Activated B cell treated with CpG ODN at 0.5 μM for 24 hours (primary cell): ENCODE results near the gene SLC17A9. TPM values are rescaled to one million over a fixed set of nuclear protein-coding genes. Genes with fewer than 3 reads are reported as not detected.

ENCODE experiments used
- ATAC-seq: fragments of 200-7000 bp; cut with Tn5 transposase; one replicate; pipeline ENCODE4 v1.10.0; 2021; ENCODE audit warnings: low read depth, mild to moderate bottlenecking, moderate library complexity
- CTCF ChIA-PET: fragments of 350-600 bp; sonication (Branson Sonifier 250); formaldehyde crosslinking; loops from one replicate; lab custom pipeline; 2021; ENCODE audit warnings: antibody characterized with exemption; lab: Charles Lee
- POLR2A ChIA-PET: fragments of 350-600 bp; sonication (Branson Sonifier 250); formaldehyde crosslinking; loops from one replicate; lab custom pipeline; 2021; ENCODE audit warnings: antibody characterized with exemption; lab: Charles Lee
- DNase-seq: peaks from one replicate; pipeline ENCODE4 v3.0.0; 2022
- H3K27ac Mint-ChIP-seq: one replicate; pipeline ENCODE4 v1.8.0; 2020; ENCODE audit warnings: mixed read lengths
- H3K27me3 Mint-ChIP-seq: one replicate; pipeline ENCODE4 v1.8.0; 2021; ENCODE audit warnings: mixed read lengths
- H3K36me3 Mint-ChIP-seq: one replicate; pipeline ENCODE4 v1.8.0; 2021; ENCODE audit warnings: low read depth, mixed read lengths
- H3K4me1 Mint-ChIP-seq: one replicate; pipeline ENCODE4 v1.8.0; 2021; ENCODE audit warnings: mixed read lengths
- H3K4me3 Mint-ChIP-seq: one replicate; pipeline ENCODE4 v1.8.0; 2020; ENCODE audit warnings: mild to moderate bottlenecking, mixed read lengths
- H3K9me3 Mint-ChIP-seq: one replicate; pipeline ENCODE4 v1.8.0; 2020; ENCODE audit warnings: mixed read lengths
- CTCF ChIP-seq: fragments of 200-600 bp; IDR thresholded peaks from one replicate; pipeline ENCODE4 v1.8.0; 2022; ENCODE audit warnings: antibody characterized with exemption, mild to moderate bottlenecking
- intact Hi-C: fragments of 100-400 bp; cut with micrococcal nuclease; formaldehyde crosslinking; loops from one replicate; pipeline ENCODE4 v1.15.1; 2024
- total RNA-seq: library from RNA; stranded (reverse); gene quantifications from 2 replicates; pipeline ENCODE4 v1.2.3, GENCODE V29; 2022

Gene SLC17A9
- total RNA-seq, 1 donor from 2014 or later: 47.6 TPM

DNA sequence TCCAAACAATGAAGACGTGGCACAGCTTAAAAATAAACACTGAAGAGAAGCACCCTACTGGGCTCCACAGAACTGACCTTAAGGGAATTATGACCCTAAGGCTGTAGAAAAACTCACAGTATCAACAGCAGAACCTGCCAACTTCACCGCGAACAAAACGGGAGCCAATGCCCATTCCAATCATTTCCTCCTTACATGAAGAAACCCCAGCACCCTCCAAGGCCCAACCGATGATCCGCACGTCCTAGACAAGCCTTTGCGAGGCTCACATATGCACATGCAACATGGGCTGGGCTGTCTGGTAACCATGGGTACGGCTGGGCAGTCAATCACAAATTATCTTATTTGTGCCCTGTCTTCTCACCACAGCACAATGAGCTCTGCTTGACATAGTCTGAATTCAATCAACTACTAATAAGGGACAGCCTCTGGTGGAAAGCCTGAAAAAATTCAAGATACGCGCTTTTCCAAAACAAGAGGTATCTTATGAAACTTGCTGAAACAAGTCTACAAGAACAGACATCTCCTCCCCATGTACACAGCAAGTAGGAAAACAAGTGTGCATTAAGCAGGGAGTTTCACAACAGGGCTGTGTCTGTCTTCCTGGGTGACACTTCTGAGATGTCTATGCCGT lies 27.9 kb upstream of the SLC17A9 start:
- ChIA-PET POLR2A (interaction anchor here (1.4 to 5.0 kb wide), 3 partner anchors 10 to 29 kb away, joined by 3 to 68 read pairs (median 44); partner anchors contain the start of genes GID8 and SLC17A9), CTCF (no interaction called here)
- H3K4me1 Mint-ChIP-seq: peaks cover 82% of the 10 kb centered on the region
- H3K4me3 Mint-ChIP-seq: peak overlapping the region; percentile 97
- no peaks in the 10 kb centered on the region for H3K9me3 Mint-ChIP-seq
- H3K27ac Mint-ChIP-seq: peak overlapping the region; percentile 30
- no peak for TF ChIP-seq CTCF
- peaks cover 4% of the 10 kb centered on the region for H3K36me3 Mint-ChIP-seq
- no peaks in the 10 kb centered on the region for H3K27me3 Mint-ChIP-seq
- no peak for ATAC-seq
- DNase-seq: no peak
- intact Hi-C loops: loop anchor here (5.0 to 10.0 kb wide), 2 partner anchors 62 to 300 kb away; partner anchors contain the start of gene TCFL5

GRCh38 chr20:62925076-62925419 lies 27.5 kb upstream of the SLC17A9 start:
- peaks cover 81% of the 10 kb centered on the region for H3K4me1 Mint-ChIP-seq
- TF ChIP-seq CTCF: no peak
- peak overlapping the region; percentile 93 for H3K27ac Mint-ChIP-seq
- H3K4me3 Mint-ChIP-seq: peak overlapping the region; percentile 97
- no peak for DNase-seq
- H3K36me3 Mint-ChIP-seq: peaks cover 4% of the 10 kb centered on the region
- no peaks in the 10 kb centered on the region for H3K27me3 Mint-ChIP-seq
- no peak for ATAC-seq
- intact Hi-C loops: loop anchor here (5.0 to 10.0 kb wide), 2 partner anchors 63 to 300 kb away; partner anchors contain the start of gene TCFL5
- no peaks in the 10 kb centered on the region for H3K9me3 Mint-ChIP-seq
- CTCF ChIA-PET: no interaction called here
- POLR2A ChIA-PET: interaction anchor here (1.4 to 5.0 kb wide), 3 partner anchors 11 to 29 kb away, joined by 3 to 68 read pairs (median 44); partner anchors contain the start of genes GID8 and SLC17A9

- ATAC-seq (peak; percentile 10), DNase-seq (no peak)
- Mint-ChIP-seq H3K9me3 (no peaks in the 10 kb centered on the region), H3K36me3 (peaks cover 4% of the 10 kb centered on the region), H3K27me3 (no peaks in the 10 kb centered on the region), H3K4me1 (peaks cover 81% of the 10 kb centered on the region), H3K27ac (peak overlapping the region; percentile 93), H3K4me3 (peak overlapping the region; percentile 97)
- POLR2A ChIA-PET: interaction anchor here (4.6 to 5.0 kb wide), 2 partner anchors 11 to 28 kb away, joined by 44 to 68 read pairs; partner anchors contain the start of genes GID8 and SLC17A9
- intact Hi-C loops: loop anchor here (1.0 to 10.0 kb wide), 7 partner anchors 12 to 623 kb away; partner anchors contain the start of genes ADRM1 and TCFL5
- CTCF ChIA-PET: no interaction called here
- no peak for TF ChIP-seq CTCF
Observed at GRCh38 chr20:62925420-62926228, 26.9 kb upstream of the SLC17A9 start.

- peak within 1 kb of the TSS; percentile 97 for H3K4me3 Mint-ChIP-seq
- intact Hi-C loops: loop anchor here (1.0 to 10.0 kb wide), 7 partner anchors 11 to 624 kb away; partner anchors contain the start of genes ADRM1 and TCFL5
- DNase-seq (peak; percentile 90), ATAC-seq (peak; percentile 87)
- H3K27me3 Mint-ChIP-seq: no peaks in the 10 kb centered on the region
- peak within 1 kb of the TSS; percentile 93 for H3K27ac Mint-ChIP-seq
- peaks cover 81% of the 10 kb centered on the region for H3K4me1 Mint-ChIP-seq
- POLR2A ChIA-PET: interaction anchor here (0.9 to 5.0 kb wide), 3 partner anchors 10 to 51 kb away, joined by 3 to 68 read pairs (median 44); partner anchors contain the start of genes GID8 and SLC17A9
- no peak for TF ChIP-seq CTCF
- no peaks in the 10 kb centered on the region for H3K9me3 Mint-ChIP-seq
- H3K36me3 Mint-ChIP-seq: peaks cover 4% of the 10 kb centered on the region
- CTCF ChIA-PET: interaction anchor here (1.0 kb wide), 1 partner anchor 11 kb away, joined by 3 read pairs; no protein-coding TSS in a partner anchor
Observed at GRCh38 chr20:62926229-62927127, 26.0 kb upstream of the SLC17A9 start, which contains the start of gene DIDO1. Gene DIDO1, minus strand, starts transcription at chr20:62926505.
